ENCODE data around the gene PKMYT1. TPM values are rescaled to one million over a fixed set of nuclear protein-coding genes. Genes with fewer than 3 reads are reported as not detected.

Gene PKMYT1
- polyA plus RNA-seq, 10 donors, result 5.8 to 23.0 (median 9.5) TPM

GRCh38 chr16:3019594-3020246 is 39.5 kb upstream of the PKMYT1 start:
- DNase-seq, result no peak

- DNase-seq, result no peak
These were observed 37.7 kb upstream of the PKMYT1 start, which contains the start of gene CLDN6 for GRCh38 chr16:3017794-3018506. CLDN6 (minus strand) TSS chr16:3018183; CDS start chr16:3016021, 2,162 bp downstream.

GRCh38 chr16:3017344-3017743 is 37.1 kb upstream of the PKMYT1 start:
- no peak for DNase-seq

GRCh38 chr16:3015865-3016521 is 35.7 kb upstream of the PKMYT1 start:
- no peak for DNase-seq

GRCh38 chr16:3014971-3015370 is 34.7 kb upstream of the PKMYT1 start:
- no peak for DNase-seq

GRCh38 chr16:3013998-3014690 is 33.9 kb upstream of the PKMYT1 start:
- DNase-seq, result no peak

GRCh38 chr16:3013491-3013951 is 33.3 kb upstream of the PKMYT1 start:
- DNase-seq, result no peak

GRCh38 chr16:3012828-3013420 is 32.7 kb upstream of the PKMYT1 start, which contains the start of gene CLDN9:
CLDN9 (plus strand) TSS chr16:3012923; CDS start chr16:3013363, 440 bp downstream.
- DNase-seq, result no peak

- no peak for DNase-seq
These were observed 32.0 kb upstream of the PKMYT1 start for GRCh38 chr16:3012246-3012645.

GRCh38 chr16:3010510-3010909 is 30.3 kb upstream of the PKMYT1 start:
- DNase-seq, result no peak

- no peak for DNase-seq
These were observed 29.5 kb upstream of the PKMYT1 start for GRCh38 chr16:3009568-3010390.

GRCh38 chr16:3008690-3009037 is 28.4 kb upstream of the PKMYT1 start:
- DNase-seq, result no peak

- DNase-seq, result no peak
These were observed 27.9 kb upstream of the PKMYT1 start for GRCh38 chr16:3007957-3008689.

- peak in 1 of 3 donors; percentile 14 for DNase-seq
These were observed 27.1 kb upstream of the PKMYT1 start for GRCh38 chr16:3007059-3007956.

GRCh38 chr16:3004781-3005284 is 24.6 kb upstream of the PKMYT1 start:
- DNase-seq, result peak in 1 of 3 donors; percentile 14

- DNase-seq, result no peak
These were observed 24.1 kb upstream of the PKMYT1 start for GRCh38 chr16:3004319-3004718.

- DNase-seq, result peak; percentile 97 to 98 (median 97)
These were observed 23.5 kb upstream of the PKMYT1 start for GRCh38 chr16:3003582-3004270.

GRCh38 chr16:3001316-3001715 is 21.1 kb upstream of the PKMYT1 start:
- no peak for DNase-seq
